HG02642 (cell line): ENCODE results near the gene PREP.

Experiments used
- ATAC-seq: cut with Tn5 transposase; IDR thresholded peaks from one replicate; pipeline ENCODE4 v1.9.1; 2021; ENCODE audit warnings: mild to moderate bottlenecking; ENCODE audit not compliant: unreplicated experiment, poor library complexity

The PREP gene

GRCh38 chr6:105317607-105318533 is 85.0 kb downstream of the PREP start:
- no peak for ATAC-seq

DNA sequence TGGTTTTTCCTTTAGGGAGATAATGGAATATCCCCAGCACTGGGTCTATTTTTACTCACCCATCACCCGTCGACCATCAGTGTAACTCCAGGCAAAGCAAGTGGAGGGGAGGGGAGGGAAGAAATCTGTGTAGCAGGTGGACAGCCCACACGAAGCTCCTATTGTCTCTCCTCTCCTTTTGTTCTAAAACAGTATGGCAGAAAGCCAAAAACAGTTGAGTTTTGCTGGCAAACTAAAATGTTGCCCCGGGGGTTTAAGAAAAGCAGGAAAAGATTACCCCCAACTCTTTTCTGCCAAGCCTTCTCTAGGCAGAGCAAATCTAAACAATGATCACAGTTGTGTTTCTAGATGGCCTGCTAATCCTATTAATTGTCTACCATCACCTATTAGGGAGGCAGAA is 89.7 kb downstream of the PREP start:
- ATAC-seq: no peak

DNA sequence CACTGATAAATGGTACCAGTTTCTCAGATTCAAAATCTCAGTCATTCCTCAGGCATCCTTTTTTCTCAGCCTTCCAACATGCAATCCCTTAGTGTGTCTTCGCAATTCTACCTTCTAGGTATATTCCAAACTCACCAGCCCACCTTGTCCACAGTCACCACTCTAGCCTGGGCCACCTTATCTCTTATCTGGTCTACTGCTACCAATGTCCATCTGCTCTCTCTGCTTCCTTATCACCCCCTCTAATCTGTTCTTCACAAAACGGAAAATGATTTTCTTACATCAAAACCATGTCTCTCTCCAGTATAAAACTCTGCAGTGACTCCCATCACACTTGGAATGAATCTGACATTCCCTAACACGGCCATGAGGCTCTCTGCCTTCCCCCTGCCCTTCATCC is 91.9 kb downstream of the PREP start:
- ATAC-seq: no peak

DNA sequence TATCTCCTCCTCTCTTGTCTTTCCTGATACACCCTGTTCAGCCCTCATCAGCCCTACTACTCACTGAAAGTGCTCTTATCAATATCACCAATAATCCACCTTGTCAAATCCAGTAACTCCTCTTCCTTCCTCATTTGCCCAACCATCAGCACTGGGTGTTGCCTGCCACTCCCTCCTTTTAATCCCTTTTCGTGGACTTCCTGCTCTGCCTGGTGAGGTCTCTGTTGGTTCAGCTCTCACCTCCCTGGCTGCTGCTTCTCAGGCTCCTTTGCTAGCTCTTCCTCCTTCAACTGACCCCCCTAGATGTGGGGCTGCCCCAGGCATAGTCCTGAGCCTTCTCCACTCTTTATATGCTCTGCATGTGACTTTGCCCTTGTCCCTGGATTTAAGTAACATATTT is 92.5 kb downstream of the PREP start:
- ATAC-seq: no peak

DNA sequence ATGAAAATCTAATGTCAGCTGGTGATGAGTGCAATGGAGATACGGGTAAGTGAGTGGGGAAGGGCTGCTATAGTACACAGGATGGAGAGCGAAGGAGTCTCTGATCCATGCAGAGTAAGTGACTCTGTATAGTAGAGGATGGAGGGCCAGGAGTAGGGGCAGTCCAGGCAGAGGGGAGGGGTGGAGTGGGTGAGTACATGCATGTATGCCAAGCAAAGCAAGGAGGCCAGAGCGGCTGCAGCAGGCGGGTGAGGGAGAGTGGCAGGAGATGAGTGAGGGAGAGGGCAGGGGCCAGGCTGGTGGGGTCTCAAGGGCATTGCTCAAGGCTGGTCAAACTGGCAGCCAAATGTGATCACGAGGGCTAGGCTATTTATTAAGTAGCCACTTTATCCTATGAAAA is 94.0 kb downstream of the PREP start:
- no peak for ATAC-seq

DNA sequence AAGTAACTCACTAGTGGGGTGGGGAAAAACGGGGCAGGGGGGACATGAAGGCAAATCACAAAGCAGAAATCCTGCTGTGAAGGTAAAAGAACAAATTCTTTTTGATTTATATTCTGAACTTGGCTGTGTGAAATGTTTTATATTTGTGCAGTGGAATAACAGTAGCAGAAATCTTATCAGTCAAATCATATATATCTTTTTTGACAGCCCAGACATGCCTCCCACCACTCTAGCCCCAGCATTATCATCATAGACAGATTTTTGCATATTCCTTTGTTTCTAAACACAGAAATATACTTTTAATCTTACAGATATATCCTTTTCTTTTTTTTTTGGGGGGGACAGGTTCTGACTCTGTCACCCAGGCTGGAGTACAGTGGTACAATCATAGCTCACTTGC is 97.4 kb downstream of the PREP start:
- no peak for ATAC-seq

DNA sequence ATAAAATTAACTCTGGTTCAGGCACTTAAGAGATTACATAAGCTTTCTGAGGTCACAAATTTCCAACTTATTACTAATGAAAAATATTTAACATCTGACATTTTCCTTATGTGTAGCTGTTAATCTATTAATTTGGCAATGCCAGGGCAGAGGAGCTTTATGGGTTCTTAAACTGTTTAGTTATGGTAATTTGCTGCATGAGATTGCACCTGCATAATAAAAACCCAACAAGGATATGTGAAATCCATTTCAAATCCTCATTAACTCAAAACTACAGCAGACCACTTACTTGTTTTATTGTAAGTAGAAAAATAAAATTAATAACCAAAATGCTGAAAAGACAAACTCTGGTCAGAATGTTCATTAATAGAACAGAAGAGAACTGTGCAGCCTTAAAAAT is 98.1 kb downstream of the PREP start:
- no peak for ATAC-seq

- no peak for ATAC-seq
Measured at GRCh38 chr6:105304366-105304765, 98.5 kb downstream of the PREP start.

DNA sequence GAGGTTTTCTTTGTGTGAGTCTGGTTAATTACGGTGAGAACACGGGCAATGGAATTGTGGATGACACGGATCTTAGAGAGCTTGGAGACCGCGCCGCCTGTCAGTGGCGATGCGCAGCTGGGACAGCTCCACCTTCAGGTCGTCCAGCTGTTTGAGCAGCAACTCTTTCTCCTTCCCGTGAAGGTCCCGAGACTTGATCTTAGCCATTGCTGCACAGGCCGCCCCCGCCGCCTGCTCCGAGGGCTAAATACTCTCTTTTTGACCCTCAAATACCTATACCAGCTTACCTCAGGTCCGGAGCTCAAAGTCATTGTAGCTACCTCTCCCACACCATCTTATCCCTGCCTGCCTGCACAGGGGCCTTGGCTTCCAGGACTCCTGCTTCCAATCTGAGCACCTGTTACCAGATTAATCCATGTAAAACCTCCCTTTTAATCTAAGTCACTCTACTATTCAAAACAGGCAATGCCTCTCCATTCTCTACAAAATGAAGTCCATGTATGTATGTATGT is 100.2 kb downstream of the PREP start:
- ATAC-seq: no peak

GRCh38 chr6:105301756-105302616 is 100.9 kb downstream of the PREP start:
- no peak for ATAC-seq

DNA sequence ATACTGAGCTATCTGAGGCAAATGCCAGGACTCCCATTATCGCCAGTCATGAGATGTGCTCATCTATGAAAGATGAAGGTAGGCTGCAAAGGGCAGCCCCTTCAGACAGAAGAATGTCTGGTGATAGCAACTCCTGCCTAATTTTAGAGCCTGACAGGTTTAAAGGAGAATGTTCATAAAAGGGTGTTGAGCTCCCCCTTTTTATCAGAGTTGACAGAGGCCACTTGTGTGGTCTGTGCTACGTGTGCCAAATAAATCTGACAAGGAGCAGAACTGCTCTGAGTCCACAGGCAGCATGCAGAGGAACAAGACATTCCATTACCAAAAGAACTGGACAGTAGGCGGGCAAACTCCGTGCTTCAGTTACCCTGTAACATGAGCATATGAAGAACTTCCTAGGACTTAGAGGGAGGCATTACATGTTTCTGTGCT is 101.8 kb downstream of the PREP start:
- no peak for ATAC-seq

GRCh38 chr6:105300090-105300489 is 102.8 kb downstream of the PREP start:
- ATAC-seq: no peak

DNA sequence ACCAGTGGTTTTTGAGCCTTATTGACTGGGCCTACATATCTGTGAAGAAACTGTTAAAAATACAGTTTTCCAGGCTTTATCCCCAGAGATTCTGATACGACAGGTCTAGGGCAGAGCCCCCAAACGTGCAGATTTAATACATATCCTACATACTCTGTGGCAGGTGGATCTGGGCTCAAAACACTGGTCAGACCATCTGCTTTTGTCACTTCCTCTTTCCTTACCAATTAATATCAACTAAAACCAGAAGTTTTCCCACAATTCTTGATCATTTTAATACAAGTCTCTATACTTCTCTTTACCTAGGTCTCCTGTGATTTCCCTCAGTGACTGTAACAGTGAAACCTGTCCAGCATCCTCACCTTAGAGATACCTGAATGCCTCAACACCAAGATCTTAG is 108.8 kb downstream of the PREP start:
- ATAC-seq: no peak

GRCh38 chr6:105292689-105293339 is 110.1 kb downstream of the PREP start:
- no peak for ATAC-seq

DNA sequence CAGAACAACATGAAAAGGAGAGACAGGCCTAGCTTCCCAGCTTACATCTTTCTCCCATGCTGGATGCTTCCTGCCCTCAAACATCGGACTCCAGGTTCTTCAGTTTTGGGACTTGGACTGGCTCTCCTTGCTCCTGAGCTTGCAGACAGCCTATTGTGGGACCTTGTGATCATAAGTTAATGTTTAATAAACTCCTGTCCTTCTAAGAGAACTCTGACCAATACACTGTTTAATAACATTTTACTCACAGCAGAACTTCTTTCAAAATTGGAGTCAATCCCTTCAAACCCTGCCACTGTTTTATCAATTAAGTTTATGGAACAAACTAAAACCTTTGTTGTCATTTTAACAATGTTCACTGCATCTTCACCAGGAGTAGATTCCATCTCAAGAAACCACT is 111.4 kb downstream of the PREP start:
- ATAC-seq: no peak

DNA sequence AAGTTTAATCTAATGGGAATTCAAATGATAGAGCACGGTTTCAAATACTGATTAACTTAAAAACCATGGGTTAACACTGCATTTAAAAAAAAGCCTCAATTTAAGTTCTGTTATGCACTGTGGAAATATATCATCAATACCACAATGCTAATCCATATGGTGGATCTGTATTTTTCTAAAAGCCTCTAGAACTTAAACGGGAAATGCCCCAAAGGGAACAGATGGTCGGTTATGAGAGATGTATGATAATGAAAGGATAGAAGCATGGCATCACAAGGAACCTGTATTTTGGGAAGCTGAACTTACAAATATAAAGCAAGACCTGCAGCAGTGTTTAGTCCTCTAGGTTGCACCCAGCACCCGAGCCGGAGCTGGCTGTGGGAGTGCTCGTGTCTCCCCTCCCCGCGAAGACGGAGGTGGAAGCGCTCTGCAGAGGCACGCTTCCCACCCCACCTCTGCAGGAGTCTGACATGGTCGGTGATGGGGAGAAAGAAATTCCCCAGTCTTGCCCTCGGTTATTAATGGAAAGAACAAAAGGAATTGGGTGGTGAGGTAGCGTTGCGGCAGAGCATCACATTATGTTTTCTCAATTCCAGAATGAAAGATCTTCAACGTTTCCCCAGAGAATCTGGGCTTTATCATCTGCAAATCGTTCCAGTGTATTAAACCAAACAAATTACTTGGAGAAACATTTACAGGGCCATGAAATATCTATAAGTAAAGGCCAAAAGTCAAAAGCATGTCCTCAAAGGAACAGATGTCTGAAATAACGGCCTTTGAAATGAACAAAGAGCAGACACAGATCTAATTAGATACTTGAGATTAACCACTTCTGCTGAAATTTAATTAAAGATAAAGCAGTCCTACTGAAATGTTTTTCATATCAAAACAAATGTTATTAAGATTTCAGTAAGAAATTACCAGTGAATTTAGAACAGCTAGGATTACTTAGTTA is 120.0 kb downstream of the PREP start:
- no peak for ATAC-seq

DNA sequence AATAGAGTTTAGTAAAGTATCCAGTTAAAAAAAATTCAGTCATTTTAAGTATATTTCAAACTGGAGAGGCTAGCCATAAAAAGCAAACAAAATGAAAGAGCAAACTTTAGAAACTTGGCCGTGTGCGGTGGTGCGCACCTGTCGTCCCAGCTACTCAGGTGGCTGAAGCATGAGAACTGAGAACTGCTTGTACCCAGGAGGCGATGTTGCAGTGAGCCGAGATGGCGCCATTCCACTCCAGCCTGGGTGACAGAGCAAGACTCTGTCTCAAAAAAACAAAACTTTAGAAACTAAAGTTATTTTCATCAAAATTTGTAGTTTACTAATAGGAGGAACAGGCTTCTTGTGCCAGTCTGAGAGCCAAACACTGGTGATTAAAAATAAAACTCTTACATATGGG is 122.8 kb downstream of the PREP start:
- ATAC-seq: no peak

DNA sequence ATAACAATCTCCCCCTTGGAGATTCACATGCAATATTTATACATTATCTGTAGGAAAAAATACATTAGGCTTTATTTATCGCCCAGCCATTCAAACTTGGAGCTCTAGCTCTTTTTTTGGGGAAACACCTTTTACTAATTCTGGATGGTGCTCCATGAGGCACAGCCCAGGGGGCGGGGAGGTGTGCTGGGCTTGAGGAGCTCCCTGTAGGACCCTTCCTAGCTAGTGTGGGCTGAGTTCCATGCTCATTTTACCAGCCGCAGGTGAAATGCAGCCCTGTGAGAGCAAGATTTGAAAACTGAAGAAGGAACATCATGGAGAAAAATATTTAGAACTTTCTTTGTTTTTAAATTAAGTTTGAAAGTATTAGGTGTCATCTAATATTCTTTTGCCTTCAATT is 123.4 kb downstream of the PREP start:
- no peak for ATAC-seq

GRCh38 chr6:105278813-105279212 is 124.1 kb downstream of the PREP start:
- ATAC-seq: no peak

DNA sequence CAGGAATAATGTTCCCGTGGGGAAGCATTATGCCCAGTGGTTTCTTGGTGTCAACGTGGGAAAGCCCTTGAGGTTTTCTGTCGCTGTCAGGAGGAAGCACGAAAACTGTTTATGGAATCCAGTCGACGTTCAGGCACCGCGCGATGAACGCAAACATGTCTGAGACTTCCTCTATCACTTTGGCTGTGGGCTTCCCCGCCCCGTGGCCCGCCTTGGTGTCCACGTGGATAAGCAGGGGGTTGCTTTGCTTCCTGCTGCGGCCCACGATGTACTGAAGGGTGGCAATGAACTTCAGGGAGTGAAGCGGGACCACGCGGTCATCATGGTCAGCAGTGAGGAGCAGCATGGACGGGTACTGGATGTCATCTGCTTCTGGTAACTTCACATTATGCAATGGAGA is 124.8 kb downstream of the PREP start:
- ATAC-seq: no peak
